Activated T-helper 1 cell treated with anti-CD3 and anti-CD28 coated beads, Interleukin-12 subunit alpha, Interleukin-12 subunit beta, Interleukin-2, Interleukin-4 antibody, amounts not matched to agents 30 ng/mL and 10 ng/mL and 1 ng/mL, durations not matched to agents 14 hours and 24 hours and 36 hours (primary cell): Measurements from ENCODE around the gene NT5E. TPM values are rescaled to one million over a fixed set of nuclear protein-coding genes. Genes with fewer than 3 reads are reported as not detected.

Experiments
- DNase-seq: peaks from one replicate; pipeline ENCODE4 v3.0.0; 2021; ENCODE audit warnings: low spot score
- H3K27ac Mint-ChIP-seq: one replicate; pipeline ENCODE4 v1.8.0; 2021; ENCODE audit warnings: mild to moderate bottlenecking, mixed read lengths
- H3K27me3 Mint-ChIP-seq: one replicate; pipeline ENCODE4 v1.8.0; 2022; ENCODE audit warnings: mild to moderate bottlenecking, moderate library complexity, mixed read lengths; ENCODE audit not compliant: insufficient read depth
- H3K36me3 Mint-ChIP-seq: one replicate; pipeline ENCODE4 v1.8.0; 2021; ENCODE audit warnings: low read depth, mixed read lengths
- H3K4me1 Mint-ChIP-seq: one replicate; pipeline ENCODE4 v1.8.0; 2021; ENCODE audit warnings: low read depth, mixed read lengths
- H3K4me3 Mint-ChIP-seq: one replicate; pipeline ENCODE4 v1.8.0; 2021; ENCODE audit warnings: mild to moderate bottlenecking, moderate library complexity, mixed read lengths
- H3K9me3 Mint-ChIP-seq: one replicate; pipeline ENCODE4 v1.8.0; 2021; ENCODE audit warnings: mixed read lengths
- intact Hi-C: fragments of 100-400 bp; cut with micrococcal nuclease; formaldehyde crosslinking; loops from one replicate; pipeline ENCODE4 v1.15.1; 2024
- total RNA-seq: library from RNA; stranded (reverse); gene quantifications from 2 replicates; pipeline ENCODE4 v1.2.3, GENCODE V29; 2022

Gene NT5E
- total RNA-seq, 1 donor from 2014 or later, result 15.2 TPM

- intact Hi-C loops, result no loop called here
- H3K27ac Mint-ChIP-seq, result no peak overlapping the region
- peaks cover 10% of the 10 kb centered on the region for H3K27me3 Mint-ChIP-seq
- H3K36me3 Mint-ChIP-seq, result peaks cover 5% of the 10 kb centered on the region
- no peak for DNase-seq
- no peak overlapping the region for H3K4me3 Mint-ChIP-seq
- no peaks in the 10 kb centered on the region for H3K4me1 Mint-ChIP-seq
- H3K9me3 Mint-ChIP-seq, result peaks cover 18% of the 10 kb centered on the region
These were observed 21.4 kb upstream of the NT5E start for GRCh38 chr6:85428486-85428885.

- no peak overlapping the region for H3K27ac Mint-ChIP-seq
- H3K4me3 Mint-ChIP-seq, result no peak overlapping the region
- peaks cover 10% of the 10 kb centered on the region for H3K27me3 Mint-ChIP-seq
- intact Hi-C loops, result no loop called here
- DNase-seq, result no peak
- peaks cover 5% of the 10 kb centered on the region for H3K36me3 Mint-ChIP-seq
- H3K4me1 Mint-ChIP-seq, result no peaks in the 10 kb centered on the region
- peaks cover 18% of the 10 kb centered on the region for H3K9me3 Mint-ChIP-seq
These were observed 20.5 kb upstream of the NT5E start for GRCh38 chr6:85429346-85429745.

- no peak for DNase-seq
- H3K36me3 Mint-ChIP-seq, result no peaks in the 10 kb centered on the region
- H3K4me3 Mint-ChIP-seq, result no peak overlapping the region
- intact Hi-C loops, result no loop called here
- no peaks in the 10 kb centered on the region for H3K4me1 Mint-ChIP-seq
- H3K9me3 Mint-ChIP-seq, result peaks cover 5% of the 10 kb centered on the region
- no peak overlapping the region for H3K27ac Mint-ChIP-seq
- H3K27me3 Mint-ChIP-seq, result peaks cover 10% of the 10 kb centered on the region
These were observed 18.6 kb upstream of the NT5E start for GRCh38 chr6:85431271-85431670.

- H3K36me3 Mint-ChIP-seq, result no peaks in the 10 kb centered on the region
- H3K4me1 Mint-ChIP-seq, result no peaks in the 10 kb centered on the region
- H3K4me3 Mint-ChIP-seq, result no peak overlapping the region
- intact Hi-C loops, result no loop called here
- no peak for DNase-seq
- peaks cover 10% of the 10 kb centered on the region for H3K27me3 Mint-ChIP-seq
- no peak overlapping the region for H3K27ac Mint-ChIP-seq
- no peaks in the 10 kb centered on the region for H3K9me3 Mint-ChIP-seq
These were observed 17.3 kb upstream of the NT5E start for GRCh38 chr6:85432554-85432953.

- H3K4me1 Mint-ChIP-seq, result no peaks in the 10 kb centered on the region
- H3K27ac Mint-ChIP-seq, result no peak overlapping the region
- peaks cover 2% of the 10 kb centered on the region for H3K27me3 Mint-ChIP-seq
These were observed 14.0 kb upstream of the NT5E start for GRCh38 chr6:85435851-85436250.

GRCh38 chr6:85436411-85436810, 13.5 kb upstream of the NT5E start:
- H3K36me3 Mint-ChIP-seq, result no peaks in the 10 kb centered on the region
- H3K9me3 Mint-ChIP-seq, result peaks cover 4% of the 10 kb centered on the region
- peaks cover 2% of the 10 kb centered on the region for H3K27me3 Mint-ChIP-seq
- intact Hi-C loops, result no loop called here
- no peak for DNase-seq
- H3K4me1 Mint-ChIP-seq, result no peaks in the 10 kb centered on the region
- H3K4me3 Mint-ChIP-seq, result no peak overlapping the region
- no peak overlapping the region for H3K27ac Mint-ChIP-seq

More at GRCh38 chr6:85435851-85436250, 14.0 kb upstream of the NT5E start:
- no peak for DNase-seq
- Mint-ChIP-seq H3K9me3 (peaks cover 3% of the 10 kb centered on the region), H3K4me3 (no peak overlapping the region), H3K36me3 (no peaks in the 10 kb centered on the region)
- intact Hi-C loops, result no loop called here

GRCh38 chr6:85436939-85437495, 12.9 kb upstream of the NT5E start:
- Mint-ChIP-seq H3K4me1 (no peaks in the 10 kb centered on the region), H3K4me3 (no peak overlapping the region), H3K27me3 (peaks cover 2% of the 10 kb centered on the region), H3K36me3 (no peaks in the 10 kb centered on the region), H3K27ac (no peak overlapping the region), H3K9me3 (peaks cover 9% of the 10 kb centered on the region)
- DNase-seq, result no peak
- intact Hi-C loops, result no loop called here

- Mint-ChIP-seq H3K36me3 (no peaks in the 10 kb centered on the region), H3K27ac (no peak overlapping the region), H3K4me3 (no peak overlapping the region), H3K9me3 (peaks cover 9% of the 10 kb centered on the region), H3K4me1 (peaks cover 11% of the 10 kb centered on the region), H3K27me3 (peaks cover 18% of the 10 kb centered on the region)
- intact Hi-C loops, result no loop called here
- DNase-seq, result no peak
These were observed 6.3 kb upstream of the NT5E start for GRCh38 chr6:85443349-85444117.

GRCh38 chr6:85449388-85449817, 480 bp upstream of the NT5E start:
- Mint-ChIP-seq H3K36me3 (peaks cover 11% of the 10 kb centered on the region), H3K4me1 (peaks cover 66% of the 10 kb centered on the region)
- intact Hi-C loops, result loop anchor here (1.0 kb wide), 1 partner anchor 194 kb away; no protein-coding TSS in a partner anchor

GRCh38 chr6:85451565-85452306, 1.9 kb downstream of the NT5E start:
- intact Hi-C loops, result loop anchor here (2.0 kb wide), 2 partner anchors 227 to 1701 kb away; no protein-coding TSS in a partner anchor
- H3K27ac Mint-ChIP-seq, result peak overlapping the region; percentile 89
- H3K4me3 Mint-ChIP-seq, result peak overlapping the region; percentile 98
- H3K4me1 Mint-ChIP-seq, result peaks cover 80% of the 10 kb centered on the region
- peaks cover 11% of the 10 kb centered on the region for H3K36me3 Mint-ChIP-seq
- H3K27me3 Mint-ChIP-seq, result peaks cover 25% of the 10 kb centered on the region
- no peaks in the 10 kb centered on the region for H3K9me3 Mint-ChIP-seq
- DNase-seq, result no peak

More at GRCh38 chr6:85449388-85449817, 480 bp upstream of the NT5E start:
- peak; percentile 49 for DNase-seq
- Mint-ChIP-seq H3K9me3 (no peaks in the 10 kb centered on the region), H3K27me3 (peaks cover 31% of the 10 kb centered on the region), H3K27ac (peak overlapping the region; percentile 83), H3K4me3 (peak overlapping the region; percentile 98)

GRCh38 chr6:85452441-85452881, 2.6 kb downstream of the NT5E start:
- Mint-ChIP-seq H3K27me3 (peaks cover 25% of the 10 kb centered on the region), H3K4me1 (peaks cover 87% of the 10 kb centered on the region), H3K9me3 (no peaks in the 10 kb centered on the region), H3K36me3 (peaks cover 16% of the 10 kb centered on the region), H3K27ac (no peak overlapping the region), H3K4me3 (peak overlapping the region; percentile 98)
- intact Hi-C loops, result loop anchor here (2.0 kb wide), 1 partner anchor 1700 kb away; no protein-coding TSS in a partner anchor
- DNase-seq, result no peak

GRCh38 chr6:85453052-85453451, 3.2 kb downstream of the NT5E start:
- H3K27ac Mint-ChIP-seq, result peak overlapping the region; percentile 16
- peaks cover 87% of the 10 kb centered on the region for H3K4me1 Mint-ChIP-seq
- peaks cover 19% of the 10 kb centered on the region for H3K27me3 Mint-ChIP-seq
- DNase-seq, result no peak
- peak overlapping the region; percentile 98 for H3K4me3 Mint-ChIP-seq
- H3K9me3 Mint-ChIP-seq, result no peaks in the 10 kb centered on the region
- intact Hi-C loops, result loop anchor here (2.0 kb wide), 1 partner anchor 1700 kb away; no protein-coding TSS in a partner anchor
- peaks cover 18% of the 10 kb centered on the region for H3K36me3 Mint-ChIP-seq
